Keratinocyte (primary cell): Measurements from ENCODE around the gene CAPZA1. TPM values are rescaled to one million over a fixed set of nuclear protein-coding genes. Genes with fewer than 3 reads are reported as not detected.

Source experiments
- DNase-seq: peaks from one replicate; pipeline ENCODE4 v3.0.0-alpha.2; 2011; ENCODE audit warnings: low read depth, missing footprints, low spot score
- FAIRE-seq: peaks from 2 replicates; lab custom pipeline; 2011; peaks lifted over from hg19 to GRCh38; lab: Jason Lieb, UNC
- H2AFZ ChIP-seq: 2 replicates; pipeline ENCODE4 v1.6.0; 2012; ENCODE audit warnings: low read length, control low read depth, inconsistent platforms; ENCODE audit not compliant: control insufficient read depth
- H3K27ac ChIP-seq: 2 replicates; pipeline ENCODE4 v1.5.1; 2011; ENCODE audit warnings: low read length; ENCODE audit not compliant: control insufficient read depth, insufficient read depth
- H3K27me3 ChIP-seq: 3 replicates; pipeline ENCODE4 v1.6.0; 2011; ENCODE audit warnings: low read length; ENCODE audit not compliant: control insufficient read depth, insufficient read depth; ENCODE audit errors: extremely low read depth
- H3K36me3 ChIP-seq, 2 experiments: 2 replicates in 1 of 2; 3 replicates in 1 of 2; pipeline ENCODE4 v1.5.1; 2011; ENCODE audit warnings: low read length in 2 of 2, mild to moderate bottlenecking in 1 of 2; ENCODE audit not compliant: control insufficient read depth in 2 of 2, insufficient read depth in 2 of 2; ENCODE audit errors: extremely low read depth in 1 of 2
- H3K4me1 ChIP-seq: 3 replicates; pipeline ENCODE4 v1.5.1; 2011; ENCODE audit warnings: low read length; ENCODE audit not compliant: control insufficient read depth, insufficient read depth; ENCODE audit errors: extremely low read depth
- H3K4me2 ChIP-seq: 3 replicates; pipeline ENCODE4 v1.6.0; 2011; ENCODE audit warnings: low read depth, low read length; ENCODE audit not compliant: control insufficient read depth, insufficient read depth; ENCODE audit errors: extremely low read depth
- H3K4me3 ChIP-seq, 3 experiments: fragments of 200-600 bp in 1 of 3; sonication (generic) in 1 of 3; 2 replicates in 2 of 3; 3 replicates in 1 of 3; pipeline ENCODE4 v1.5.1; 2011 to 2016; ENCODE audit warnings: low read length in 3 of 3, mild to moderate bottlenecking in 3 of 3, control low read depth in 2 of 3, inconsistent platforms in 1 of 3, low read depth in 1 of 3, mixed read lengths in 1 of 3, mixed run types in 1 of 3, moderate library complexity in 1 of 3; ENCODE audit not compliant: control insufficient read depth in 2 of 3, insufficient read depth in 2 of 3; ENCODE audit errors: extremely low read depth in 1 of 3
- H3K79me2 ChIP-seq: 2 replicates; pipeline ENCODE4 v1.6.0; 2012; ENCODE audit warnings: low read length; ENCODE audit not compliant: control insufficient read depth, insufficient read depth
- H3K9ac ChIP-seq: 3 replicates; pipeline ENCODE4 v1.6.0; 2011; ENCODE audit warnings: low read length; ENCODE audit not compliant: control insufficient read depth, insufficient read depth; ENCODE audit errors: extremely low read depth
- H3K9me1 ChIP-seq: 3 replicates; pipeline ENCODE4 v1.6.0; 2011; ENCODE audit warnings: low read length; ENCODE audit not compliant: control insufficient read depth, insufficient read depth; ENCODE audit errors: extremely low read depth
- H3K9me3 ChIP-seq: 2 replicates; pipeline ENCODE4 v1.5.1; 2012; ENCODE audit warnings: low read depth, low read length; ENCODE audit not compliant: control insufficient read depth
- H4K20me1 ChIP-seq: 3 replicates; pipeline ENCODE4 v1.6.0; 2011; ENCODE audit warnings: low read length; ENCODE audit not compliant: control insufficient read depth, insufficient read depth; ENCODE audit errors: extremely low read depth
- EZH2 ChIP-seq: IDR thresholded peaks from one replicate; pipeline ENCODE4 v1.6.1; 2012; ENCODE audit warnings: inconsistent platforms, mild to moderate bottlenecking, low read length, moderate library complexity
- dilution Hi-C: fragments of 300-500 bp; cut with MboI; formaldehyde crosslinking; loops from one replicate; pipeline ENCODE4 v1.7.0; 2020; ENCODE audit warnings: low sequenced_read_pairs; ENCODE audit not compliant: extremely low pct_ligation_motif_present
- polyA plus RNA-seq, 5 experiments: library from polyadenylated mRNA; depleted of rRNA in 3 of 5; stranded (reverse) in 3 of 5; stranded (forward) in 1 of 5; unstranded in 1 of 5; fragments of >200 nt; gene quantifications; 1 replicate in 1 of 5; 2 replicates in 3 of 5; 3 replicates in 1 of 5; pipeline versions ENCODE4 v1.2.1 to v1.2.3, GENCODE V29; 2011 to 2012; ENCODE audit warnings: missing spikeins in 2 of 5, low read depth in 1 of 5, low replicate concordance in 1 of 5
- TF ChIP-seq, protein P1 (sequence below), 3 experiments: IDR thresholded peaks in 1 of 3; conservative IDR thresholded peaks in 1 of 3; optimal IDR thresholded peaks in 1 of 3; 2 replicates in 2 of 3; 3 replicates in 1 of 3; pipeline versions ENCODE3 to v1.5.1; 2011; ENCODE audit warnings: low read length in 3 of 3, mild to moderate bottlenecking in 3 of 3, moderate library complexity in 2 of 3, control low read depth in 1 of 3, inconsistent platforms in 1 of 3; ENCODE audit not compliant: insufficient read depth in 2 of 3; ENCODE audit errors: extremely low read depth in 1 of 3

Gene CAPZA1
- polyA plus RNA-seq, 1 donor (not counting 4 experiments of a cell fraction or from before 2014, with no cell fraction given), result 239 TPM

DNA sequence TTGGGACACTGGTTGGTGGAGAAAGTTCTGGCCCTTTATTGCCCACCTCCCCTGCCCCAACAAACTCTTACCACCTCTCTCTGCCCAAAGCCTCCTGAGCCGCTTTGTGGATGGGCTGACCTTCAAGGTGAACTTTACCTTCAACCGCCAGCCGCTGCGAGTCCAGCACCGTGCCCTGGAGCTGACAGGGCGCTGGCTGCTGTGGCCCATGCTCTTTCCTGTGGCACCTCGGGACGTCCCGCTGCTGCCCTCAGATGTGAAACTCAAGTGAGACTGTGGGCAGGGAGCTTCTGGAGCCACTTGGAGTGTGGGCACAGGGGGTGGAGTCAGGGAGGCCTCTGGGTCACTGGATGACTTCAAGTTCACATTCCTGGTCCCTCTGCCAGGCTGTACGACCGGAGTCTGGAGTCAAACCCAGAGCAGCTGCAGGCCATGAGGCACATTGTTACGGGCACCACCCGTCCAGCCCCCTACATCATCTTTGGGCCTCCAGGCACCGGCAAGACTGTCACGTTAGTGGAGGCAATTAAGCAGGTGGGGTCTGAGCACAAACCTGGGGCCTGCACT is 74.8 kb downstream of the CAPZA1 start:
- no peaks in the 10 kb centered on the region for H3K9me1 ChIP-seq
- peaks cover 26% of the 10 kb centered on the region in 2 experiments for H3K36me3 ChIP-seq
- H3K9ac ChIP-seq, result no peak overlapping the region
- TF ChIP-seq, protein P1, sequence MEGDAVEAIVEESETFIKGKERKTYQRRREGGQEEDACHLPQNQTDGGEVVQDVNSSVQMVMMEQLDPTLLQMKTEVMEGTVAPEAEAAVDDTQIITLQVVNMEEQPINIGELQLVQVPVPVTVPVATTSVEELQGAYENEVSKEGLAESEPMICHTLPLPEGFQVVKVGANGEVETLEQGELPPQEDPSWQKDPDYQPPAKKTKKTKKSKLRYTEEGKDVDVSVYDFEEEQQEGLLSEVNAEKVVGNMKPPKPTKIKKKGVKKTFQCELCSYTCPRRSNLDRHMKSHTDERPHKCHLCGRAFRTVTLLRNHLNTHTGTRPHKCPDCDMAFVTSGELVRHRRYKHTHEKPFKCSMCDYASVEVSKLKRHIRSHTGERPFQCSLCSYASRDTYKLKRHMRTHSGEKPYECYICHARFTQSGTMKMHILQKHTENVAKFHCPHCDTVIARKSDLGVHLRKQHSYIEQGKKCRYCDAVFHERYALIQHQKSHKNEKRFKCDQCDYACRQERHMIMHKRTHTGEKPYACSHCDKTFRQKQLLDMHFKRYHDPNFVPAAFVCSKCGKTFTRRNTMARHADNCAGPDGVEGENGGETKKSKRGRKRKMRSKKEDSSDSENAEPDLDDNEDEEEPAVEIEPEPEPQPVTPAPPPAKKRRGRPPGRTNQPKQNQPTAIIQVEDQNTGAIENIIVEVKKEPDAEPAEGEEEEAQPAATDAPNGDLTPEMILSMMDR (optimal IDR thresholded peaks at IDR 0.05 in 1 of 3, IDR thresholded peaks at IDR 0.05 in 1 of 3, conservative IDR thresholded peaks at IDR 0.05 in 1 of 3; ENCODE audit: extremely low read depth in 1 of 3, insufficient read depth in 2 of 3, low read length in 3 of 3), result no peak
- TF ChIP-seq EZH2, result no peak
- H4K20me1 ChIP-seq, result no peaks in the 10 kb centered on the region
- H3K4me1 ChIP-seq, result peaks cover 4% of the 10 kb centered on the region
- no peak overlapping the region for H2AFZ ChIP-seq
- H3K27ac ChIP-seq, result no peak overlapping the region
- H3K4me2 ChIP-seq, result no peak overlapping the region
- no peaks in the 10 kb centered on the region for H3K79me2 ChIP-seq
- H3K9me3 ChIP-seq, result no peaks in the 10 kb centered on the region
- DNase-seq (no peak), FAIRE-seq (no peak)
- dilution Hi-C loops, result no loop called here
- H3K27me3 ChIP-seq, result no peaks in the 10 kb centered on the region
- H3K4me3 ChIP-seq, result no peak overlapping the region

DNA sequence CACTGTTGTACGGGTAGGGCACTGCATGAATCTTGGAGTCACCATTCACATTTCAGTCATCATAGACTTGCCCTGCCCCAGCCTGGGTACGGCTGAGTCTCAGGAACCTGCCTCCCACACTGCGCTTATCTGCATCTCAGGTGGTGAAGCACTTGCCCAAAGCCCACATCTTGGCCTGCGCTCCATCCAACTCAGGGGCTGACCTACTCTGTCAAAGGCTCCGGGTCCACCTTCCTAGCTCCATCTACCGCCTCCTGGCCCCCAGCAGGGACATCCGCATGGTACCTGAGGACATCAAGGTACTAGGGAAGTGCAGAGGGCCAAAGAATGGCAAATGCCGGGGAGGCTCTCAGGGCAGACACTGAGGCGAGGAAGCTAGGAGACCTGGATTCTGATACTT is 75.6 kb downstream of the CAPZA1 start:
- peaks cover 26 to 28% of the 10 kb centered on the region in 2 experiments for H3K36me3 ChIP-seq
- FAIRE-seq, result no peak

More for the DNA sequence above, 75.6 kb downstream of the CAPZA1 start:
- no peak overlapping the region for H3K4me2 ChIP-seq
- H2AFZ ChIP-seq, result no peak overlapping the region
- peaks cover 5% of the 10 kb centered on the region for H4K20me1 ChIP-seq
- H3K9me3 ChIP-seq, result no peaks in the 10 kb centered on the region
- H3K9ac ChIP-seq, result no peak overlapping the region
- H3K4me3 ChIP-seq, result no peak overlapping the region
- H3K4me1 ChIP-seq, result peaks cover 10% of the 10 kb centered on the region
- dilution Hi-C loops, result no loop called here
- DNase-seq, result no peak
- H3K27me3 ChIP-seq, result no peaks in the 10 kb centered on the region
- H3K79me2 ChIP-seq, result no peaks in the 10 kb centered on the region
- no peak for TF ChIP-seq EZH2
- no peak overlapping the region for H3K27ac ChIP-seq
- H3K9me1 ChIP-seq, result peaks cover 2% of the 10 kb centered on the region
